HepG2 (cell line): ENCODE data around the gene PLLP. TPM values are rescaled to one million over a fixed set of nuclear protein-coding genes. Genes with fewer than 3 reads are reported as not detected.

Experiments
- AHR ChIP-seq: IDR thresholded peaks from 2 replicates; pipeline ENCODE4 v1.6.1; 2018; ENCODE audit warnings: missing genetic modification reagents, missing compliant biosample characterization
- CTCF ChIP-seq: sonication (generic); formaldehyde crosslinking; IDR thresholded peaks from 2 replicates; pipeline ENCODE4 v1.5.0; 2020; ENCODE audit warnings: mild to moderate bottlenecking, missing genetic modification reagents, moderate library complexity
- KIAA2018 ChIP-seq: sonication (generic); formaldehyde crosslinking; IDR thresholded peaks from 2 replicates; pipeline ENCODE4 v1.5.0; 2020; ENCODE audit warnings: mild to moderate bottlenecking, missing genetic modification reagents, borderline replicate concordance
- NFE2L1 ChIP-seq: sonication (generic); formaldehyde crosslinking; IDR thresholded peaks from 2 replicates; pipeline ENCODE4 v1.4.0; 2020; ENCODE audit warnings: missing genetic modification reagents, mild to moderate bottlenecking, borderline replicate concordance
- NFYC ChIP-seq: IDR thresholded peaks from 2 replicates; pipeline ENCODE4 v1.6.1; 2016; ENCODE audit warnings: missing genetic modification reagents, missing compliant biosample characterization
- PATZ1 ChIP-seq: sonication (generic); formaldehyde crosslinking; IDR thresholded peaks from 2 replicates; pipeline ENCODE4 v1.4.0; 2020; ENCODE audit warnings: missing genetic modification reagents
- RAD51 ChIP-seq: fragments of 450-650 bp; IDR thresholded peaks from 2 replicates; pipeline ENCODE4 v1.6.1; 2016; ENCODE audit warnings: borderline replicate concordance
- SMARCE1 ChIP-seq: fragments of 450-650 bp; IDR thresholded peaks from 2 replicates; pipeline ENCODE4 v1.6.1; 2017; ENCODE audit warnings: borderline replicate concordance
- TBX3 ChIP-seq: fragments of 450-650 bp; IDR thresholded peaks from 2 replicates; pipeline ENCODE4 v1.6.1; 2017; ENCODE audit warnings: antibody characterized with exemption, mild to moderate bottlenecking, inconsistent platforms, borderline replicate concordance
- THAP11 ChIP-seq: IDR thresholded peaks from 2 replicates; pipeline ENCODE4 v1.6.1; 2016; ENCODE audit warnings: missing biosample characterization, missing genetic modification reagents
- ZKSCAN1 ChIP-seq: fragments of 150-350 bp; IDR thresholded peaks from 2 replicates; pipeline ENCODE4 v1.6.1; 2014; ENCODE audit warnings: low read length
- ZNF326 ChIP-seq: sonication (generic); formaldehyde crosslinking; IDR thresholded peaks from 2 replicates; pipeline ENCODE4 v1.4.0; 2020; ENCODE audit warnings: missing genetic modification reagents, borderline replicate concordance
- ZNF503 ChIP-seq: sonication (generic); formaldehyde crosslinking; IDR thresholded peaks from 2 replicates; pipeline ENCODE4 v1.4.0; 2020; ENCODE audit warnings: missing genetic modification reagents
- ZNF724P ChIP-seq: sonication (generic); formaldehyde crosslinking; IDR thresholded peaks from 2 replicates; pipeline ENCODE4 v1.8.0; 2022; ENCODE audit warnings: missing genetic modification reagents, borderline replicate concordance
- ZNF768 ChIP-seq: sonication (generic); formaldehyde crosslinking; IDR thresholded peaks from 2 replicates; pipeline ENCODE4 v1.4.0; 2020; ENCODE audit warnings: missing genetic modification reagents
- polyA plus RNA-seq, 8 experiments: library from polyadenylated mRNA; depleted of rRNA in 3 of 8; stranded (reverse) in 7 of 8; unstranded in 1 of 8; fragments of >200 nt; fragmentation: Illumina TruSeq in 4 of 8; extraction: Trizol in 4 of 8; gene quantifications; 2 replicates each; pipeline versions ENCODE4 v1.2.1 to v1.2.3, GENCODE V29; 2011 to 2016; ENCODE audit warnings: low read depth in 4 of 8, missing spikeins in 1 of 8, mixed read lengths in 1 of 8; ENCODE audit not compliant: insufficient read depth in 1 of 8
- total RNA-seq, 5 experiments: library from RNA; depleted of rRNA; stranded (reverse); fragments of >200 nt; fragmentation: Illumina TruSeq; extraction: Trizol; gene quantifications; 2 replicates each; pipeline ENCODE4 v1.2.3, GENCODE V29; 2016; ENCODE audit warnings: low read depth in 1 of 5

Gene PLLP
- total and polyA plus RNA-seq, 2 of the 13 experiments (the other 11 are each of a cell fraction or from before 2014, with no cell fraction given), result 60.6 to 127 TPM

GRCh38 chr16:57245472-57246113 is 38.9 kb downstream of the PLLP start (continued):
- no peak; the same call in 1 of the 2 replicates for TF ChIP-seq ZNF503 (CRISPR knock-in tag)
- no peak for TF ChIP-seq NFYC (CRISPR knock-in tag)
- no peak for TF ChIP-seq AHR (CRISPR knock-in tag)
- no peak; the same call in 1 of the 2 replicates for TF ChIP-seq ZNF724P (CRISPR knock-in tag)
- no peak for TF ChIP-seq TBX3
- TF ChIP-seq ZKSCAN1, result no peak
- TF ChIP-seq THAP11 (CRISPR knock-in tag), result no peak
- no peak for TF ChIP-seq ZNF326
- peak; percentile 7; the same call in 1 of the 2 replicates for TF ChIP-seq ZNF768 (CRISPR knock-in tag)
- no peak for TF ChIP-seq KIAA2018 (CRISPR knock-in tag)
- no peak for TF ChIP-seq CTCF (CRISPR knock-in tag)
- TF ChIP-seq SMARCE1, result no peak
- peak; percentile 94 for TF ChIP-seq PATZ1 (CRISPR knock-in tag)
- no peak for TF ChIP-seq RAD51
- no peak for TF ChIP-seq NFE2L1 (CRISPR knock-in tag)
